ENCODE measurements around the gene RANGAP1. TPM values are rescaled to one million over a fixed set of nuclear protein-coding genes. Genes with fewer than 3 reads are reported as not detected.
A peak's percentile ranks its signal among the peaks of the same experiment; 100 is the strongest.

The RANGAP1 gene
- total and polyA plus RNA-seq, 2 of the 8 experiments (the other 6 are each of a cell fraction or from before 2014, with no cell fraction given) = 121 to 171 TPM

DNA sequence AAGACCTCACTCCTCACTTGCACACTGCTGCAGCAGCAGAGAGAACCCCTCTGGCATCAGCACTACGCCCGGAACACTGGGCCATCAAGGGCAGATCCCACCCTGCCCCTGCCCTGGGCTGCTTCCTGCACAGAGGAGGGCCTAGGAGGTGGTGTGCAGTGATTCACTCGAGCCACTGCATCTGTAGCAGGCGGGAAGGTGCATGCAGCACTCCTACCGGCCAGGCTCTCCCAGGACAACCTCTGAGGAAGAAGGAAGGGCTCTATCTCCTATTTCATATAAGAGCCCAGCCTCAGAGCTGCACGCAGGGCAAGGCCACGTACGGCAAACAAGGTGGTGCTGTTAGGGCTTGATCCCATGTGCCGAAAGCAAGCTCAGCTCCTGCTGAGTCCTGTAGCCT, 14.2 kb downstream of the RANGAP1 start:
- Histone ChIP-seq H3K56ac (replicated peaks; ENCODE audit: insufficient read length, low read depth, low read length) (no peak overlapping the region), H2BK15ac (ENCODE audit: low read length) (no peak overlapping the region), H3K9me3 (ENCODE audit: insufficient read depth in 2 of 2, low read depth in 1 of 2, low read length in 1 of 2) (no peaks in the 10 kb centered on the region), H2BK5ac (ENCODE audit: low read depth, low read length) (peak overlapping the region; percentile 20; the same call in 1 of the 2 replicates), H4K8ac (ENCODE audit: extremely low read depth, insufficient read depth, low read length) (no peak overlapping the region), H3K4me1 (replicated peaks in 1 of 4; ENCODE audit: control insufficient read depth in 3 of 4, insufficient read depth in 4 of 4, low read length in 3 of 4) (no peaks in the 10 kb centered on the region), H3K9ac (replicated peaks in 1 of 4; ENCODE audit: extremely low read depth in 1 of 4, low read depth in 3 of 4, low read length in 3 of 4) (no peak overlapping the region), H3K4me2 (ENCODE audit: insufficient read depth in 1 of 2, low read depth in 2 of 2, low read length in 2 of 2) (no peak overlapping the region), H2BK20ac (ENCODE audit: low read length) (no peak overlapping the region), H4K20me1 (replicated peaks in 1 of 2; ENCODE audit: control insufficient read depth in 1 of 2, insufficient read depth in 2 of 2, low read length in 2 of 2) (peaks cover 7 to 11% of the 10 kb centered on the region in 2 experiments), H3K14ac (ENCODE audit: insufficient read length) (no peak overlapping the region), H2AFZ (ENCODE audit: low read length) (no peak overlapping the region), H4K5ac (ENCODE audit: insufficient read length, low read depth, low read length) (no peak overlapping the region), H2BK120ac (replicated peaks; ENCODE audit: low read depth, low read length) (no peak overlapping the region), H3K23ac (ENCODE audit: insufficient read length) (no peak overlapping the region), H3K4me3 (ENCODE audit: extremely low read depth in 1 of 4, insufficient read depth in 2 of 4, low read depth in 3 of 4, low read length in 4 of 4) (no peak overlapping the region), H3K79me2 (ENCODE audit: control insufficient read depth in 1 of 2, insufficient read depth in 2 of 2, low read length in 2 of 2) (no peaks in the 10 kb centered on the region; a peak in 1 of 4 replicates), H3K27ac (ENCODE audit: low read depth, low read length) (no peak overlapping the region), H3K36me3 (ENCODE audit: control insufficient read depth in 2 of 4, insufficient read depth in 4 of 4, low read length in 3 of 4) (peaks cover 43 to 86% (median 72%) of the 10 kb centered on the region in 4 experiments), H4K91ac (replicated peaks; ENCODE audit: insufficient read length, low read length) (no peak overlapping the region), H2BK12ac (ENCODE audit: low read depth, low read length) (no peak overlapping the region), H2AK5ac (ENCODE audit: low read depth, low read length) (no peak overlapping the region), H3K27me3 (replicated peaks in 1 of 4; ENCODE audit: control insufficient read depth in 3 of 4, extremely low read depth in 1 of 4, insufficient read depth in 3 of 4, low read length in 3 of 4) (no peaks in the 10 kb centered on the region), H3K18ac (ENCODE audit: extremely low read depth, low read length) (no peak overlapping the region), H3K23me2 (ENCODE audit: low read depth, low read length) (no peaks in the 10 kb centered on the region; the same call in 1 of the 2 replicates), H3K79me1 (ENCODE audit: low read depth, low read length) (peaks cover 4% of the 10 kb centered on the region; the same call in 1 of the 2 replicates), H3K4ac (replicated peaks; ENCODE audit: insufficient read length, low read depth, low read length) (no peak overlapping the region)
- 95% methylated on average over 8 of the region's 9 CpGs; no CpG with 5 or more reads in 1 of the 2 experiments for WGBS, 2 experiments (ENCODE audit: extremely low coverage in 1 of 2, insufficient coverage in 1 of 2, insufficient read length in 1 of 2, insufficient replicate concordance in 2 of 2, low coverage in 1 of 2, low lambda C conversion rate in 2 of 2, missing lambda C conversion rate in 1 of 2)
- DNase-seq (ENCODE audit: low read depth in 1 of 2, low spot score in 2 of 2) = no peak
- CTCF ChIA-PET (ENCODE audit: partially characterized antibody) = interaction anchor here (0.6 kb wide), 4 partner anchors 48 to 184 kb away, joined by 3 to 4 read pairs (median 4); no protein-coding TSS in a partner anchor
- no peak for FAIRE-seq
- POLR2A ChIA-PET (ENCODE audit: partially characterized antibody) = interaction anchor here (0.6 to 5.8 kb wide), 4 partner anchors 10 to 117 kb away, joined by 3 to 28 read pairs (median 15); no protein-coding TSS in a partner anchor
- TF ChIP-seq TAF7 (optimal IDR thresholded peaks at IDR 0.05; ENCODE audit: borderline replicate concordance, low read depth, low read length) = no peak
- TF ChIP-seq CHD2 (IDR thresholded peaks at IDR 0.05; ENCODE audit: low read length) = no peak
- TF ChIP-seq TBP (IDR thresholded peaks at IDR 0.05; ENCODE audit: low read depth, low read length) = no peak
- TF ChIP-seq NRF1 (IDR thresholded peaks at IDR 0.05; ENCODE audit: low read depth, low read length) = no peak
- TF ChIP-seq POU5F1 (IDR thresholded peaks at IDR 0.05; ENCODE audit: low read depth, low read length) = no peak
- TF ChIP-seq HDAC2 (IDR thresholded peaks at IDR 0.05; ENCODE audit: borderline replicate concordance in 1 of 2, low read depth in 2 of 2, low read length in 2 of 2) = no peak
- no peak for TF ChIP-seq CHD1 (IDR thresholded peaks at IDR 0.05; ENCODE audit: low read depth, low read length)
- no peak for TF ChIP-seq SAP30 (IDR thresholded peaks at IDR 0.05; ENCODE audit: insufficient read depth, insufficient replicate concordance, low read length)
- no peak for TF ChIP-seq TAF1 (IDR thresholded peaks at IDR 0.05; ENCODE audit: low read depth, low read length)
- no peak; the same call in 1 of the 2 replicates for TF ChIP-seq POLR2AphosphoS5 (IDR thresholded peaks at IDR 0.05; ENCODE audit: low read depth, low read length)
- TF ChIP-seq, protein P1, sequence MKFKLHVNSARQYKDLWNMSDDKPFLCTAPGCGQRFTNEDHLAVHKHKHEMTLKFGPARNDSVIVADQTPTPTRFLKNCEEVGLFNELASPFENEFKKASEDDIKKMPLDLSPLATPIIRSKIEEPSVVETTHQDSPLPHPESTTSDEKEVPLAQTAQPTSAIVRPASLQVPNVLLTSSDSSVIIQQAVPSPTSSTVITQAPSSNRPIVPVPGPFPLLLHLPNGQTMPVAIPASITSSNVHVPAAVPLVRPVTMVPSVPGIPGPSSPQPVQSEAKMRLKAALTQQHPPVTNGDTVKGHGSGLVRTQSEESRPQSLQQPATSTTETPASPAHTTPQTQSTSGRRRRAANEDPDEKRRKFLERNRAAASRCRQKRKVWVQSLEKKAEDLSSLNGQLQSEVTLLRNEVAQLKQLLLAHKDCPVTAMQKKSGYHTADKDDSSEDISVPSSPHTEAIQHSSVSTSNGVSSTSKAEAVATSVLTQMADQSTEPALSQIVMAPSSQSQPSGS (IDR thresholded peaks at IDR 0.05; ENCODE audit: low read length) = no peak
- no peak for TF ChIP-seq BACH1 (IDR thresholded peaks at IDR 0.05; ENCODE audit: low read length)
- TF ChIP-seq KDM5A (IDR thresholded peaks at IDR 0.05; ENCODE audit: low read length) = no peak
